ENCODE measurements around the gene ATXN7L1.

The ATXN7L1 gene

GRCh38 chr7:105705427-105705826 lies 171.0 kb downstream of the ATXN7L1 start:
- TF ChIP-seq CREB1 (IDR thresholded peaks at IDR 0.05; ENCODE audit: low read depth), result no peak
- no peak for TF ChIP-seq TEAD4 (IDR thresholded peaks at IDR 0.05)
- TF ChIP-seq EGR1 (IDR thresholded peaks at IDR 0.05), result no peak
- TF ChIP-seq USF1 (IDR thresholded peaks at IDR 0.05), result no peak
- TF ChIP-seq CEBPB (IDR thresholded peaks at IDR 0.05), result no peak
- TF ChIP-seq MAX (IDR thresholded peaks at IDR 0.05), result no peak
- no peak for TF ChIP-seq NFIC (IDR thresholded peaks at IDR 0.05)
- TF ChIP-seq ZBTB7A (IDR thresholded peaks at IDR 0.05; ENCODE audit: low read depth), result no peak
- no peak for TF ChIP-seq RAD21 (IDR thresholded peaks at IDR 0.05; ENCODE audit: low read depth)
- no peak for TF ChIP-seq EP300 (IDR thresholded peaks at IDR 0.05; ENCODE audit: borderline replicate concordance)
- no peak for TF ChIP-seq TCF12 (IDR thresholded peaks at IDR 0.05; ENCODE audit: low read depth)
- TF ChIP-seq YY1 (IDR thresholded peaks at IDR 0.05; ENCODE audit: low read depth), result no peak
- TF ChIP-seq REST (IDR thresholded peaks at IDR 0.05; ENCODE audit: low read depth), result no peak
- no peak for TF ChIP-seq TAF1 (IDR thresholded peaks at IDR 0.05; ENCODE audit: low read depth)
- no peak for TF ChIP-seq FOXM1 (IDR thresholded peaks at IDR 0.05; ENCODE audit: borderline replicate concordance, low read depth)

- no peak for TF ChIP-seq ZBTB7A (IDR thresholded peaks at IDR 0.05; ENCODE audit: low read depth)
- TF ChIP-seq EGR1 (IDR thresholded peaks at IDR 0.05), result no peak
- TF ChIP-seq REST (IDR thresholded peaks at IDR 0.05; ENCODE audit: low read depth), result no peak
- no peak for TF ChIP-seq USF1 (IDR thresholded peaks at IDR 0.05)
- TF ChIP-seq EP300 (IDR thresholded peaks at IDR 0.05; ENCODE audit: borderline replicate concordance), result no peak
- TF ChIP-seq NFIC (IDR thresholded peaks at IDR 0.05), result no peak
- no peak for TF ChIP-seq YY1 (IDR thresholded peaks at IDR 0.05; ENCODE audit: low read depth)
- no peak for TF ChIP-seq FOXM1 (IDR thresholded peaks at IDR 0.05; ENCODE audit: borderline replicate concordance, low read depth)
- TF ChIP-seq TEAD4 (IDR thresholded peaks at IDR 0.05), result no peak
- TF ChIP-seq RAD21 (IDR thresholded peaks at IDR 0.05; ENCODE audit: low read depth), result no peak
- no peak for TF ChIP-seq TCF12 (IDR thresholded peaks at IDR 0.05; ENCODE audit: low read depth)
- no peak for TF ChIP-seq TAF1 (IDR thresholded peaks at IDR 0.05; ENCODE audit: low read depth)
- no peak for TF ChIP-seq CREB1 (IDR thresholded peaks at IDR 0.05; ENCODE audit: low read depth)
- TF ChIP-seq CEBPB (IDR thresholded peaks at IDR 0.05), result no peak
Measured at GRCh38 chr7:105703207-105703930, 173.0 kb downstream of the ATXN7L1 start.

- no peak for TF ChIP-seq NFIC (IDR thresholded peaks at IDR 0.05)
- TF ChIP-seq TEAD4 (IDR thresholded peaks at IDR 0.05), result no peak
- no peak for TF ChIP-seq CEBPB (IDR thresholded peaks at IDR 0.05)
- no peak for TF ChIP-seq YY1 (IDR thresholded peaks at IDR 0.05; ENCODE audit: low read depth)
- TF ChIP-seq RAD21 (IDR thresholded peaks at IDR 0.05; ENCODE audit: low read depth), result no peak
- no peak for TF ChIP-seq TCF12 (IDR thresholded peaks at IDR 0.05; ENCODE audit: low read depth)
- TF ChIP-seq ZBTB7A (IDR thresholded peaks at IDR 0.05; ENCODE audit: low read depth), result no peak
- TF ChIP-seq FOXM1 (IDR thresholded peaks at IDR 0.05; ENCODE audit: borderline replicate concordance, low read depth), result no peak
- TF ChIP-seq TAF1 (IDR thresholded peaks at IDR 0.05; ENCODE audit: low read depth), result no peak
Measured at GRCh38 chr7:105699568-105700236, 176.7 kb downstream of the ATXN7L1 start.

- TF ChIP-seq MAX (IDR thresholded peaks at IDR 0.05) (no peak), CREB1 (IDR thresholded peaks at IDR 0.05; ENCODE audit: low read depth) (no peak), TAF1 (IDR thresholded peaks at IDR 0.05; ENCODE audit: low read depth) (no peak), RAD21 (IDR thresholded peaks at IDR 0.05; ENCODE audit: low read depth) (no peak), TEAD4 (IDR thresholded peaks at IDR 0.05) (no peak)
Measured at GRCh38 chr7:105698531-105698930, 177.9 kb downstream of the ATXN7L1 start.

GRCh38 chr7:105697753-105698152 lies 178.6 kb downstream of the ATXN7L1 start:
- no peak for TF ChIP-seq EGR1 (IDR thresholded peaks at IDR 0.05)
- no peak for TF ChIP-seq CREB1 (IDR thresholded peaks at IDR 0.05; ENCODE audit: low read depth)
- TF ChIP-seq CEBPB (IDR thresholded peaks at IDR 0.05), result no peak
- no peak for TF ChIP-seq RAD21 (IDR thresholded peaks at IDR 0.05; ENCODE audit: low read depth)

All from Ishikawa (cell line).